ENCODE measurements around the gene STAG2.

Gene STAG2

DNA sequence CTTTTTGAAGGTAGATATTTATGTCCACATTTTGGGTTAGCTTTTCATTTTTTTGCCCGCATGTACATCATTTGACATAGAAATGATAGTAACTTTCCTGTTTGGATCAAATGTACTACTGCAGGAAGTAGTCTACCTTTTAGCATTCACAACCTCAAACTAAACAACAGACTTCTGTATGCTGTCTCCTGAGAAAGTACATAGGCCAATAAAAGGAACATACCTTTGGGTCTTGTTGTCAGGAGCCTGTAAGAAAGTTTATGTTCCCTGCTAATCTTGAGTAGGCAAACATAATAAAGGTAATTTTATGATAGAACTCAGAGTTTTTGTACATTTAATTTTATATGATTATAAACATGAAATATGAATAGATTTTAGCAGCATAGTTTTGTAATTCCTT lies 54.2 kb downstream of the STAG2 start:
- TF ChIP-seq, protein P1, sequence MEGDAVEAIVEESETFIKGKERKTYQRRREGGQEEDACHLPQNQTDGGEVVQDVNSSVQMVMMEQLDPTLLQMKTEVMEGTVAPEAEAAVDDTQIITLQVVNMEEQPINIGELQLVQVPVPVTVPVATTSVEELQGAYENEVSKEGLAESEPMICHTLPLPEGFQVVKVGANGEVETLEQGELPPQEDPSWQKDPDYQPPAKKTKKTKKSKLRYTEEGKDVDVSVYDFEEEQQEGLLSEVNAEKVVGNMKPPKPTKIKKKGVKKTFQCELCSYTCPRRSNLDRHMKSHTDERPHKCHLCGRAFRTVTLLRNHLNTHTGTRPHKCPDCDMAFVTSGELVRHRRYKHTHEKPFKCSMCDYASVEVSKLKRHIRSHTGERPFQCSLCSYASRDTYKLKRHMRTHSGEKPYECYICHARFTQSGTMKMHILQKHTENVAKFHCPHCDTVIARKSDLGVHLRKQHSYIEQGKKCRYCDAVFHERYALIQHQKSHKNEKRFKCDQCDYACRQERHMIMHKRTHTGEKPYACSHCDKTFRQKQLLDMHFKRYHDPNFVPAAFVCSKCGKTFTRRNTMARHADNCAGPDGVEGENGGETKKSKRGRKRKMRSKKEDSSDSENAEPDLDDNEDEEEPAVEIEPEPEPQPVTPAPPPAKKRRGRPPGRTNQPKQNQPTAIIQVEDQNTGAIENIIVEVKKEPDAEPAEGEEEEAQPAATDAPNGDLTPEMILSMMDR (IDR thresholded peaks at IDR 0.05; ENCODE audit: low read depth, low read length): no peak
- no peak overlapping the region for H3K4me3 ChIP-seq (ENCODE audit: low read depth, low read length)

DNA sequence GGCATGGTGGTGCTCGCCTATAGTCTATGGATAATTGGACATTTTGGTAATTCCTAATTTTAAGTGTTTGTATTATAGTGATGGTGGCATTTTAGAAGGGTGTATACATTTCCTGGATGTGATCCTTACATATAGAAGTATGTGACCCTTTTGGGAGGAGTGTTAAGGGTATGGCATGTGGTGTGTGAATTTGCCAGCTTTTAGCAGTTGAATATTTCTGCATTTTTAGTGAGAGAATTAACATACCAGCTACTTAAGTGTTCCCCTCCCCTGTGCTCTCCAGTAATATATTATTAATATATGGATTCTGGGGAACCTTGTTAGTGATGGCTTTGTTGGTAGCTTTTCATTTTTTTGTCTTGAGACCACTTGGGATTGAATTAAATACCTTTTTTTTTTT lies 55.3 kb downstream of the STAG2 start:
- H3K4me3 ChIP-seq (ENCODE audit: low read depth, low read length): no peak overlapping the region
- TF ChIP-seq, protein P1 (IDR thresholded peaks at IDR 0.05; ENCODE audit: low read depth, low read length): no peak

DNA sequence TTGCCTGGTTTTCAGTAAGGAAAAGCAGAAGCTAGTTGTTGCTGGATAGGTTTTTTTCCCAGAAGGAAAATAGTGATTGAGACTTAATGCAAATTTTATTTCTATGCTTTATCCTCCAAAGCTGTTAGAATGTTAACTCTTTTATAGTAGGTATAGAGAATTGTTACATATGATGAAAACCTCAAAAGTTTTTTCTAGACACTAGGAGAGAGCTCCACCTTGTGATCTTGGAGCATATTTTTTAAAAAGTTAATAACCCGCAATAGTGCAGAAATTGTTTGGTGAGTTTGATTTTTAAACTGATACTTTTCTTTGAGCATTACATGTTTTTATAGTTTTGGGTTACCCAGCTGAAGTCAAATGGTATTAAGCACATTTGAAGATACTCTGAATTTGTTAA lies 56.5 kb downstream of the STAG2 start:
- TF ChIP-seq, protein P1 (IDR thresholded peaks at IDR 0.05; ENCODE audit: low read depth, low read length): no peak
- no peak overlapping the region for H3K4me3 ChIP-seq (ENCODE audit: low read depth, low read length)

DNA sequence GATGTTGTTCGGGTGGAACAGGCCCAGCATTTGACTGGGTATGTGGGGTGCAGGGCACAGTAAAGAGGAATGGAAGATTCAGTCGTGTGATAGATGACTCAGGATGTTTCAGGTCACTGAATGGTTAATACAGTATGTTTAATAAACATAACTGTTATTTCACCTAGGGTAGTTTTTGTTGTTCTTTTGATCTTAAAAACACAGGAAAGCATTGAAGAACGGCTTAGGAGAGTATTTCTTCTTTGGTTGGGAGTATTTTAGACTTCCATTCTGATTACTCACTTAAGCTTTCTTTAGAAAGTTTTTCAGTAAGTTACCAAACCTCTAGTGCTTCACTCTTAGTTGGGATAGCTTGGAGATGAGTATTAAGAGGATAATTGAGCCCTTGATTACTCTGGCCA lies 62.3 kb downstream of the STAG2 start:
- no peak overlapping the region for H3K4me3 ChIP-seq (ENCODE audit: low read depth, low read length)
- TF ChIP-seq, protein P1 (IDR thresholded peaks at IDR 0.05; ENCODE audit: low read depth, low read length): no peak

DNA sequence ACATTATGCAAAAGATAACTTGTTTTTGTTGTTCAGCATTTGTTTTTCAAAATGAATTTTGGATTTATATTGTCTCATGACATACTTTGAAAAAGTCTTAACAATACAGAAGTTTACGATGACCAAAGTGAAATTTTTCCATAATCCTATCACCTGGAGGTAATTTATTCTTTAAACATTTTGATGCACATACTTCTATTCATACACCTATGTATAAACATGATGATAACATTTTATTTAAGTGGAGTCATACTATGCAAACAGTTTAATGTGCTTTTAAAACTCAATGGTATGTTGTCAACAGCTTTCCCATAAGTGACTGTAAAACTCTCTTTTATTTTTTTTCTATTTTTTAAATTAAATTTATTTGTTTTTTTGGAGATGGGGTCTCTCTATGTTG lies 65.0 kb downstream of the STAG2 start:
- TF ChIP-seq, protein P1 (IDR thresholded peaks at IDR 0.05; ENCODE audit: low read depth, low read length): no peak

DNA sequence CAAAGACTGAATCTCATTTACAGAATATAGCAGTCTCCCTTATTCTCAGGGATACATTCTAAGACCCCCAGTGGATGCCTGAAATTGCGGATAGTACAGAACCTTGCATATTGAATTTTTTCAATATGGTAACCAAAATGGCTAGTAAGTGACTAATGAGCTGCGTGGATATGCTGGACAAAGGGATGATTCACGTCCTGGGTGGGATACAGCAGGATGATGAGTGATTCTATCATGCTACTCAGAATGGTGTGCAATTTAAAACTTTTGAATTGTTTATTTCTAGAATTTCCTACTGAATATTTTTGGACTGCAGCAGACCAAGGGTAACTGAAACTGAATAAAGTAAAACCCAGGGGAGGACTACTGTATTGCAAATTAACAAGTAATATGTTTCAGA lies 66.7 kb downstream of the STAG2 start:
- TF ChIP-seq, protein P1 (IDR thresholded peaks at IDR 0.05; ENCODE audit: low read depth, low read length): no peak
- H3K4me3 ChIP-seq (ENCODE audit: low read depth, low read length): no peak overlapping the region

More for the DNA sequence above, 65.0 kb downstream of the STAG2 start:
- no peak overlapping the region for H3K4me3 ChIP-seq (ENCODE audit: low read depth, low read length)

DNA sequence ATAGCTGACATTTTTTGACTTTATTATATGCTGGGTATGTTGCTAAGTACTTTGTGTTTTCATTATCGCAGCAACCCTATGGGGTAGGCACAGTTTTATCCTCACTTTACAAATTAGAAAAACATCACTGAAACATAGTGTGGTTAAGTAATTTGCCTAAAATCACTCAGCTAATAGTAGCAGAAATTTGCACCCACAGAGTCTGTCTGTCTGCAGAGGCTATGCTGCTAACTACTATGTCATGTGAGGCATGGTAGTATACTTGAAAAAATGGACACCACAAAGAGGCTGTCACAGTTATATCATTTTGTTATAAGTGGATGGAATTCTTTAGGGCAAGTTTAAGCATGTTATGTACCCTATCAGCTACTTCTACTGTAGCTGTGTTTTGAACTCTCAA lies 69.0 kb downstream of the STAG2 start:
- H3K4me3 ChIP-seq (ENCODE audit: low read depth, low read length): no peak overlapping the region
- TF ChIP-seq, protein P1 (IDR thresholded peaks at IDR 0.05; ENCODE audit: low read depth, low read length): no peak
